ENCODE measurements around the gene ST8SIA1.
"Not testable (repeated sequence)": the region's sequence is repeated elsewhere in the genome, so short reads cannot be mapped to it uniquely, and the experiment has no call there.

The ST8SIA1 gene

DNA sequence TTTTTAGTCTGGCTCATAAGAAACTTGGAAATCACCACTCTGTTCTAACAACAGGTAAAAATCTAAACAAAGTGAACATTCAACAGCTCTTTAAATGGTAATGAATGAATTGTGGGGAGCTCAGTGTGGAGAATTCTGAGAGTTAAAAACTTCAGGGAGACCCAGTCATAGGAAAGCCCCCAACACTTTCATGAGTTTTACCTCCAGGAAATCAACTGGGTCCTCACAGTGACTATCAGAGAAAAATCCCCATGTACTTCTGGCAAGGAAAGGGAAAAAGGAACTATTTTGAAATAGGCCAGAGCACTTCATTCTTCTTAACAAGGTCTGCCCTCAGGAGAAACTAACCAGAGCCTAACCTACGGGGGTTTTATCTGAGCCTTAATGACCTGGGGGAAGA, 153.8 kb downstream of the ST8SIA1 start:
- no peak for DNase-seq (ENCODE audit: low read depth in 1 of 2, low spot score in 1 of 2)

- DNase-seq (ENCODE audit: low read depth in 1 of 2, low spot score in 1 of 2): no peak
Observed at GRCh38 chr12:22173177-22173576, 161.3 kb downstream of the ST8SIA1 start.

DNA sequence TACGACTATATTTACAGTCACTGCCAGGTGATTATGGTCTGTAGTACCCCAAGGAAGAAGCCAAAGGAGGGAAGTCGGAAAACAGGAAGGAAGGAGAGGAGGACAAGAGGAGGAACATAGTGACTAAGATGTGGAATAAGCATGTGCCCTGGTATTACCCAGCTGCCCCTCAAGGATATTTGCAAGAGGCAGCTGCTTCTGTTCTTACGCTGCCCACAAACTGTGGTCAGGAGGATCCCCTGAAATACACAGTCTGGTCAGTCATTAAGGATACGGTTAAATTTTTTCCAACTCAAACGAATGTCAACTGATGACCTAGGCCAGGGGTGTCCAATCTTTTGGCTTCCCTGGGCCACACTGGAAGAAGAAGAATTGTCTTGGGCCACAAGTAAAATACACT, 162.0 kb downstream of the ST8SIA1 start:
- DNase-seq (ENCODE audit: low read depth in 1 of 2, low spot score in 1 of 2): no peak

DNA sequence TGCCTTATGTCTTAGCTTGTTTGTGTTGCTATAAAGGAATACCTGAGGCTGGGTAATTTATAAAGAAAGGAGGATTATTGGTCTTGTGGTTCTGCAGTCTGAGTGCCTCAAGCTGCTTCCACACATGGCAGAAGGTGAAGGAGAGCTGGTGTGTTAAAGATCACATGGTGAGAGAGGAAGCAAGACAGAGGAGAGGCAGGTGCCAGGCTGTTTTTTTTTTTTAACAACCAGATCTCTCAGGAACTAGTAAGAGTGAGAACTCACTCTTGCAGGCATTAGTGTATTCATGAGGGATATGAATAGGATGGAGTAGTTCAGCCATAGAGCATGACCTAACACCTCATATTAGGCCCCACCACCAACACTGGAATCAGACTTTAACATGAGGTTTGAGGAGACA, 165.1 kb downstream of the ST8SIA1 start:
- DNase-seq (ENCODE audit: low read depth in 1 of 2, low spot score in 1 of 2): no peak

GRCh38 chr12:22164139-22164538, 170.4 kb downstream of the ST8SIA1 start:
- DNase-seq (ENCODE audit: low read depth in 1 of 2, low spot score in 1 of 2): no peak

- DNase-seq (ENCODE audit: low read depth in 1 of 2, low spot score in 1 of 2): no peak
Observed at GRCh38 chr12:22163594-22163993, 170.9 kb downstream of the ST8SIA1 start.

GRCh38 chr12:22160396-22161003, 174.0 kb downstream of the ST8SIA1 start:
- DNase-seq (ENCODE audit: low read depth in 1 of 2, low spot score in 1 of 2): no peak

DNA sequence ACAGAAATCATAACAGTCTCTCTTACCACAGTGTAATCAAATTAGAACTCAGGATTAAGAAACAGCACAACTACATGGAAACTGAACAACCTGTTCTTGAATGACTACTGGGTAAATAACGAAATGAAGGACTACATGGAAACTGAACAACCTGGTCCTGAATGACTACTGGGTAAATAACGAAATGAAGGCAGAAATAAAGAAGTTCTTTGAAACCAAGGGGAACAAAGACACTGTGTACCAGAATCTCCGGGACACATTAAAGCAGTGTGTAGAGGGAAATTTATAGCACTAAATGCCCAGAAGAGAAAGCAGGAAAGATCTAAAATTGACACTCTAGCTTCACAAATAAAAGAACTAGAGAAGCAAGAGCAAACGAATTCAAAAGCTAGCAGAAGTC, 185.2 kb downstream of the ST8SIA1 start:
- not testable (repeated sequence) for DNase-seq (ENCODE audit: low read depth in 1 of 2, low spot score in 1 of 2)

DNA sequence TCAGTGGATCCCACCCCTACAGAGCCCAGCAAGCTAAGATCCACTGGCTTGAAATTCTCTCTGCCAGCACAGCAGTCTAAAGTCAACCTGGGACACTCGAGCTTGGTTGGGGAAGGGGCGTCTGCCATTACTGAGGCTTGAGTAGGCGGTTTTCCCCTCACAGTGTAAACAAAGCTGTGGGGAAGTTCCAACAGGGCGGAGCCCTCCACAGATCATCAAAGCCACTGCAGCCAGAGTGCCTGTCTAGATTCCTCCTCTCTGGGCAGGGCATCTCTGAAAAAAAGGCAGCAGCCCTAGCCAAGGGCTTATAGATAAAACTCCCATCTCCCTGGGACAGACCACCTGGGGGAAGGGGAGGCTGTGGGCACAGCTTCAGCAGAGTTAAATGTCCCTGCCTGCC, 187.8 kb downstream of the ST8SIA1 start:
- not testable (repeated sequence) for DNase-seq (ENCODE audit: low read depth in 1 of 2, low spot score in 1 of 2)

Measured in activated CD4-positive, alpha-beta T cell treated with anti-CD3 and anti-CD28 coated beads, Interleukin-2, amount 50 U/mL, for 24 hours (primary cell).